Smooth muscle cell (in vitro differentiated cells): Measurements from ENCODE around the gene KLHDC8B. TPM values are rescaled to one million over a fixed set of nuclear protein-coding genes. Genes with fewer than 3 reads are reported as not detected.
A peak's percentile ranks its signal among the peaks of the same experiment; 100 is the strongest.

Experiments
- DNase-seq: peaks from one replicate; lab custom pipeline; 2025; ENCODE audit not compliant: unreplicated experiment; lab: John Stamatoyannopoulos, UW
- H2AFZ ChIP-seq: fragments of 200-600 bp; sonication (generic); 2 replicates; pipeline ENCODE4 v1.6.0; 2016; ENCODE audit warnings: antibody characterized with exemption, low read depth, mild to moderate bottlenecking
- H3F3A ChIP-seq: fragments of 200-600 bp; sonication (generic); 2 replicates; pipeline ENCODE4 v1.6.0; 2017; ENCODE audit warnings: antibody characterized with exemption, low read depth
- H3K27ac ChIP-seq: fragments of 200-600 bp; sonication (generic); 2 replicates; pipeline ENCODE4 v1.5.1; 2016; ENCODE audit warnings: low read depth, mild to moderate bottlenecking
- H3K27me3 ChIP-seq: fragments of 200-600 bp; sonication (generic); 2 replicates; pipeline ENCODE4 v1.6.1; 2016; ENCODE audit warnings: low read depth, mild to moderate bottlenecking
- H3K36me3 ChIP-seq: fragments of 200-600 bp; sonication (generic); 2 replicates; pipeline ENCODE4 v1.5.1; 2016; ENCODE audit warnings: low read depth
- H3K4me1 ChIP-seq: fragments of 200-600 bp; sonication (generic); 2 replicates; pipeline ENCODE4 v1.5.1; 2016; ENCODE audit warnings: low read depth
- H3K4me2 ChIP-seq: fragments of 200-600 bp; sonication (generic); 2 replicates; pipeline ENCODE4 v1.6.0; 2016; ENCODE audit warnings: mild to moderate bottlenecking
- H3K4me3 ChIP-seq: fragments of 200-600 bp; sonication (generic); 2 replicates; pipeline ENCODE4 v1.5.1; 2016; ENCODE audit warnings: mild to moderate bottlenecking
- H3K79me2 ChIP-seq: fragments of 200-600 bp; sonication (generic); 2 replicates; pipeline ENCODE4 v1.6.0; 2016; ENCODE audit warnings: low read depth, mild to moderate bottlenecking
- H3K9ac ChIP-seq: fragments of 200-600 bp; sonication (generic); 2 replicates; pipeline ENCODE4 v1.6.0; 2016; ENCODE audit warnings: low read depth
- H3K9me3 ChIP-seq: fragments of 200-600 bp; sonication (generic); replicated peaks from 2 replicates; pipeline ENCODE4 v1.5.1; 2016; ENCODE audit warnings: low read depth
- H4K20me1 ChIP-seq: fragments of 200-600 bp; sonication (generic); 2 replicates; pipeline ENCODE4 v1.6.0; 2016; ENCODE audit warnings: low read depth
- WGBS: methylation state at CpG from one replicate; pipeline ENCODE4 v1.1.7; 2016; ENCODE audit warnings: low lambda C conversion rate; 5-methylcytosine and 5-hydroxymethylcytosine counted together
- polyA plus RNA-seq: library from polyadenylated mRNA; unstranded; fragments of >200 nt; fragmentation: Nextera tagmentation; extraction: Ambion mirVana; gene quantifications from 2 replicates; pipeline ENCODE4 v1.2.1, GENCODE V29; 2016
- total RNA-seq: library from RNA; depleted of rRNA; stranded (reverse); fragments of >200 nt; gene quantifications from 2 replicates; pipeline ENCODE4 v1.2.3, GENCODE V29; 2014
- TF ChIP-seq, protein P1 (sequence below): fragments of 200-600 bp; sonication (generic); IDR thresholded peaks from 2 replicates; pipeline ENCODE4 v1.5.1; 2017; ENCODE audit warnings: borderline replicate concordance, mild to moderate bottlenecking, antibody characterized with exemption; ENCODE audit not compliant: insufficient read depth, poor library complexity, severe bottlenecking

The KLHDC8B gene
- total and polyA plus RNA-seq, 2 experiments from 2014 or later, result 22.5 to 42.1 TPM

DNA sequence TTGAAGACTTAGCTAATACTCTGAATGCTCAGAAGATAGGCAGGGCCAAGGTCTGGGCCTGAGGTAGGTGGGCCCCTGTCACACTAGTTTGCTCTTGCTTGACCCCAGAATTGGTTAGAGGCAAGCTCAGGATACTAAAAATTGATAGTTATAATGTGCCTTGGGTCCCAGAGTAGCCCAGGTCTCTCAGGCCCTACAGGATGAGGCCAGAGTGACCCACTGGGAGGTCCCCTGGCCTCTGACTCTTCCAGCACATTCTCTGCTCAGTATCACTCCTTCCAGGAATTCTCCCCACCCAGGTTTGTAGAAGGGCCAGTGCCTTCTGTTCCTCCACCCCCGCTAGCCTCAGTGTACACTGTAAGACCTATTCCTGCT is 667 bp upstream of the KLHDC8B start:
- H3K9me3 ChIP-seq, result no peaks in the 10 kb centered on the region
- H3K9ac ChIP-seq, result peak overlapping the region; percentile 81
- peak overlapping the region; percentile 97 for H2AFZ ChIP-seq
- H3K4me2 ChIP-seq, result peak overlapping the region; percentile 95
- H3K27ac ChIP-seq, result peak overlapping the region; percentile 54
- H3K79me2 ChIP-seq, result peaks cover 31% of the 10 kb centered on the region
- no peaks in the 10 kb centered on the region for H3K27me3 ChIP-seq
- H3K4me3 ChIP-seq, result peak overlapping the region; percentile 85
- no peaks in the 10 kb centered on the region for H4K20me1 ChIP-seq
- WGBS, result 40% methylated on average over 1 of the region's 1 CpG
- TF ChIP-seq, protein P1, sequence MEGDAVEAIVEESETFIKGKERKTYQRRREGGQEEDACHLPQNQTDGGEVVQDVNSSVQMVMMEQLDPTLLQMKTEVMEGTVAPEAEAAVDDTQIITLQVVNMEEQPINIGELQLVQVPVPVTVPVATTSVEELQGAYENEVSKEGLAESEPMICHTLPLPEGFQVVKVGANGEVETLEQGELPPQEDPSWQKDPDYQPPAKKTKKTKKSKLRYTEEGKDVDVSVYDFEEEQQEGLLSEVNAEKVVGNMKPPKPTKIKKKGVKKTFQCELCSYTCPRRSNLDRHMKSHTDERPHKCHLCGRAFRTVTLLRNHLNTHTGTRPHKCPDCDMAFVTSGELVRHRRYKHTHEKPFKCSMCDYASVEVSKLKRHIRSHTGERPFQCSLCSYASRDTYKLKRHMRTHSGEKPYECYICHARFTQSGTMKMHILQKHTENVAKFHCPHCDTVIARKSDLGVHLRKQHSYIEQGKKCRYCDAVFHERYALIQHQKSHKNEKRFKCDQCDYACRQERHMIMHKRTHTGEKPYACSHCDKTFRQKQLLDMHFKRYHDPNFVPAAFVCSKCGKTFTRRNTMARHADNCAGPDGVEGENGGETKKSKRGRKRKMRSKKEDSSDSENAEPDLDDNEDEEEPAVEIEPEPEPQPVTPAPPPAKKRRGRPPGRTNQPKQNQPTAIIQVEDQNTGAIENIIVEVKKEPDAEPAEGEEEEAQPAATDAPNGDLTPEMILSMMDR, result no peak
- peaks cover 32% of the 10 kb centered on the region for H3K4me1 ChIP-seq
- no peak for DNase-seq
- no peaks in the 10 kb centered on the region for H3K36me3 ChIP-seq
- no peaks in the 10 kb centered on the region for H3F3A ChIP-seq

DNA sequence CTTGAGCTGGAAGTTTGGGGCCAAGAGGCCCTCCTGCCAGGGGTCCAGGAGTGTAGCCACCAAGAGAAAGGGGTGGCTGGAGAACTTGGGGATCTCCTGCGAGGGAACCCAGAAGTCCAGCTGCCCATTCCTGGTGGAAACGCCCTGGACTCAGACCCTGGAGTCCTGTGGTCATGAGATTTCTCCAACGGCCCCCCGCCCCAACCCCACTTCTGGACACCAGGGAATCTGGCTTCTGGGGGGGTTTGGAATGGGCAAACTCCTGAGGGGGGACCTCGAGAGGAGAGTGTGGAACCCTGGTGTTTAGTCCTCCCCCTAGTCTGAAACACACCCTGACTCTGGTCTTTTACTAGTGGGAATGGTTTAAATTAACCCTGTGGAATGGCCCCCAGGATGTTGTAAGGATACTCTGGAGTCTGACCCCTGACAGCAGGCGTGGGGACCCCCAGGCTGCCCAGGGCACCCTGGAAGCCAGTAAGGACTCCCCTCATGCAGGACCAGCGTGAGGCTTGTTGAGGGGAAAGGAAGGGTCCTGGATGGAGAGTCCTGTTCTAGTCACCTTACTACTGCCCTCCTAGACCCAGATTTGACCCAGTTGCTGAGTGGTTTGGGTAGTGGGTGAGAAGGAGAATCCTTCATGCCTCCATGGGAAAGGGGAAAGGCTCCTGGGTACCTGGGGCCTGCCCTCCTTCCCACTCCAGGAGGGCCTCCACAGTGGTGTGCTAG is 540 bp downstream of the KLHDC8B start:
- H3K4me1 ChIP-seq, result peaks cover 28% of the 10 kb centered on the region
- WGBS, result 44% methylated on average over 7 of the region's 7 CpGs
- no peaks in the 10 kb centered on the region for H4K20me1 ChIP-seq
- no peaks in the 10 kb centered on the region for H3K9me3 ChIP-seq
- peak overlapping the region; percentile 81 for H3K9ac ChIP-seq
- no peaks in the 10 kb centered on the region for H3K27me3 ChIP-seq
- no peak for DNase-seq
- H2AFZ ChIP-seq, result peak overlapping the region; percentile 97
- peaks cover 23% of the 10 kb centered on the region for H3K79me2 ChIP-seq
- H3F3A ChIP-seq, result no peaks in the 10 kb centered on the region
- TF ChIP-seq, protein P1, result no peak
- H3K36me3 ChIP-seq, result no peaks in the 10 kb centered on the region
- H3K4me3 ChIP-seq, result peak overlapping the region; percentile 85
- H3K4me2 ChIP-seq, result peak overlapping the region; percentile 95
- H3K27ac ChIP-seq, result peak overlapping the region; percentile 54

DNA sequence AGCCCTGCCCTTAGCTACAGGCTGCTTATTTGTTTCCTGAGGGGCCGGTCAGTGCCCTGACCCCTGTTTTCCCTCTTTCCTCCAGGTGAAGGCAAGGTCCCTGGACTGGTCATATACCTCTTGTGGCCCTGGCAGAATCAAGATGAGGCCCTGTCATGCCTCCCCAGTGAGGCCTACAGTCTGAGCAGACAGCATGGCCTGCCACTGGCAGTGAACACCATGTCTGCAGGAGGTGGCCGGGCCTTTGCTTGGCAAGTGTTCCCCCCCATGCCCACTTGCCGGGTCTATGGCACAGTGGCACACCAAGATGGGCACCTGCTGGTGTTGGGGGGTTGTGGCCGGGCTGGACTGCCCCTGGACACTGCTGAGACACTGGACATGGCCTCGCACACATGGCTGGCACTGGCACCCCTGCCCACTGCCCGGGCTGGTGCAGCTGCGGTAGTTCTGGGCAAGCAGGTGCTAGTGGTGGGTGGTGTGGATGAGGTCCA is 1.2 kb downstream of the KLHDC8B start:
- WGBS, result 95% methylated on average over 7 of the region's 7 CpGs
- Histone ChIP-seq H3K27ac (peak overlapping the region; percentile 54), H3K4me1 (peaks cover 28% of the 10 kb centered on the region), H3F3A (no peaks in the 10 kb centered on the region), H3K9ac (peak overlapping the region; percentile 81), H3K36me3 (no peaks in the 10 kb centered on the region), H3K4me2 (peak overlapping the region; percentile 95), H3K4me3 (peak overlapping the region; percentile 85), H4K20me1 (no peaks in the 10 kb centered on the region), H3K79me2 (peaks cover 23% of the 10 kb centered on the region), H3K9me3 (no peaks in the 10 kb centered on the region), H3K27me3 (no peaks in the 10 kb centered on the region), H2AFZ (no peak overlapping the region)
- DNase-seq, result no peak
- TF ChIP-seq, protein P1, result no peak
